AG10803 (cell line): ENCODE data around the gene TRABD2A.
"Not testable (repeated sequence)": the region's sequence is repeated elsewhere in the genome, so short reads cannot be mapped to it uniquely, and the experiment has no call there.

Source experiments
- DNase-seq: peaks from one replicate; pipeline ENCODE4 v3.0.0; 2010; ENCODE audit warnings: low read depth
- H3K4me3 ChIP-seq: 2 replicates; pipeline ENCODE4 v1.5.1; 2011; ENCODE audit warnings: mild to moderate bottlenecking, low read length, control low read depth
- CTCF ChIP-seq: conservative IDR thresholded peaks from 2 replicates; pipeline ENCODE4 v1.5.1; 2011; ENCODE audit warnings: mild to moderate bottlenecking, low read length, control low read depth, inconsistent platforms

The TRABD2A gene

GRCh38 chr2:84785950-84786349 is 94.9 kb downstream of the TRABD2A start:
- no peak overlapping the region for H3K4me3 ChIP-seq
- no peak for TF ChIP-seq CTCF
- no peak for DNase-seq

DNA sequence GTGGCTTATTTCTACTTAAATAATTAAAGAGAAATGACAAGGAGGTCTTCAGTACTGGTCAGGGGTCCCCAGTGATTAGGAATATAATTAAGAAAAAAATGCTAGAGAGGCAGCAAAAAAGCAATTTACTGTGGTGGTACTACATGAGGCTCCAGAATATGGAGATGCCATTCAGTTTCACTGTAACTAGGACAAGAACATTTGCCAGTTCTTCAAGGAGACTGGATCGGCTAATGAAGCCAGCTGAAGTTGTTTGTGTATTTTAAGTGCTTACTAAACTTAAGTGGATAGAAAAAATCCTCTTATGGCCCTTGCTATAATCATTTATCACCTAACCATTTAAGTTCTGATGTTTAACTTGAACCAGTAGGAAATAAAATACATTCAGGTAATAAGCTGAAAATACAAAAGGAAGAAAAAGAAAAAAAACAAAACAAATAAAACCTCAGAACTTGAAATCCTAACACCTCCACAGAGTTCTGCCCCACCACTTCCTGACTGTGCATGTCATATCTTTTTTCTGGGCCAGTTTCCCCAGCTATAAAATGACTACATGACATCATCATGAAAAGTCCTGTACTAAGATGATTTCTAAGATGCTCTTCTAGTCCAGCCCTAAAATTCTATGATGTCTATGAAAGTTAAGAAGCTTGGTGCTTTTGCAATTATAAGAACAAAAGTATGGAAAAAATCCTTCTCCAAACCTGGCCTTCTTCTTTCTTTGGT is 98.0 kb downstream of the TRABD2A start:
- no peak for DNase-seq
- no peak overlapping the region for H3K4me3 ChIP-seq
- TF ChIP-seq CTCF, result no peak

GRCh38 chr2:84781942-84782716 is 98.8 kb downstream of the TRABD2A start:
- H3K4me3 ChIP-seq, result no peak overlapping the region
- TF ChIP-seq CTCF, result no peak
- no peak for DNase-seq

- DNase-seq, result no peak
- no peak for TF ChIP-seq CTCF
- H3K4me3 ChIP-seq, result no peak overlapping the region
Observed at GRCh38 chr2:84779781-84780180, 101.1 kb downstream of the TRABD2A start.

GRCh38 chr2:84778911-84779690 is 101.8 kb downstream of the TRABD2A start:
- DNase-seq, result no peak
- H3K4me3 ChIP-seq, result no peak overlapping the region
- no peak for TF ChIP-seq CTCF

DNA sequence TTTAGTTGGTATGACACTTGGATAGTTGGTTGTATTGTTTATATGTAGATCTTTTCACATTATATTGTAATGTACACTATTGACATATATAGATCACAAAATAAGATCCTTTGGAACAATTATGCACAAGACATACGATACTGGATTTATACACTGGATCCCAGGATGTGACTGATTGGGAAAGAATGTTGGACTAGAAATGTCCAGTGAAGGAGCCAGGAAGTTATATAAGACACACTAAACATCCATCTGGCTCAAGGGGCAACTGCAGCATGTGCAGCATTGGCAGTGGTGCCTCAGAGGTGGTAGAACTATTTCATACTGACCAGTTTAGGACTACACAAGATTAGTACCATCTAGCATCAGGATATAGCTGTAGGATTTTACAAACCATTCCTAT is 104.9 kb downstream of the TRABD2A start:
- TF ChIP-seq CTCF, result no peak
- peak; percentile 17 for DNase-seq
- H3K4me3 ChIP-seq, result no peak overlapping the region

GRCh38 chr2:84773562-84773961 is 107.3 kb downstream of the TRABD2A start:
- H3K4me3 ChIP-seq, DNase-seq: not testable (repeated sequence)
